Stimulated activated CD8-positive, alpha-beta memory T cell treated with anti-CD3 and anti-CD28 coated beads, Interleukin-12 subunit alpha, Interleukin-12 subunit beta, amount 100 ng/mL, for 24 hours (primary cell): ENCODE data around the gene SLC4A3.
"Not testable (repeated sequence)": the region's sequence is repeated elsewhere in the genome, so short reads cannot be mapped to it uniquely, and the experiment has no call there.

Experiments used
- DNase-seq: peaks from one replicate; pipeline ENCODE4 v3.0.0-alpha.2; 2020; ENCODE audit errors: extremely low read depth

Gene SLC4A3

GRCh38 chr2:219645631-219646527, 18.4 kb downstream of the SLC4A3 start:
- DNase-seq = no peak

DNA sequence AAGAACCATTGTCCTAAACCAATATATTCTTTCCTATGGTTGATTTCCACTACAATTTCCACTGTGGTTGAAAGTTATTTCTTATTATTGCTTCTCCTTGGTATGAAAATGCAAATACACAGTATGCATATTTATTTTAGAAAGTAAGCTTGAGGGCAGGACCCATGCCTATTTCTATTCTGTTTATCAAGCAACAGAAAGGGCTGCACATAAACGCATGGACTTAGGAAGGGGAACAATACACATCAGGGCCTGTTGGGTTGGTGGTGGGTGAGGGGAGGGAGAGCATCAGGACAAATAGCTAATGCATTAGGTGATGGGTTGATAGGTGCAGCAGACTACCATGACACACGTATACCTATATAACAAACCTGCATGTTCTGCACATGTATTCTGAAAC, 20.7 kb downstream of the SLC4A3 start:
- no peak for DNase-seq

GRCh38 chr2:219648963-219649362, 21.5 kb downstream of the SLC4A3 start:
- DNase-seq = no peak

DNA sequence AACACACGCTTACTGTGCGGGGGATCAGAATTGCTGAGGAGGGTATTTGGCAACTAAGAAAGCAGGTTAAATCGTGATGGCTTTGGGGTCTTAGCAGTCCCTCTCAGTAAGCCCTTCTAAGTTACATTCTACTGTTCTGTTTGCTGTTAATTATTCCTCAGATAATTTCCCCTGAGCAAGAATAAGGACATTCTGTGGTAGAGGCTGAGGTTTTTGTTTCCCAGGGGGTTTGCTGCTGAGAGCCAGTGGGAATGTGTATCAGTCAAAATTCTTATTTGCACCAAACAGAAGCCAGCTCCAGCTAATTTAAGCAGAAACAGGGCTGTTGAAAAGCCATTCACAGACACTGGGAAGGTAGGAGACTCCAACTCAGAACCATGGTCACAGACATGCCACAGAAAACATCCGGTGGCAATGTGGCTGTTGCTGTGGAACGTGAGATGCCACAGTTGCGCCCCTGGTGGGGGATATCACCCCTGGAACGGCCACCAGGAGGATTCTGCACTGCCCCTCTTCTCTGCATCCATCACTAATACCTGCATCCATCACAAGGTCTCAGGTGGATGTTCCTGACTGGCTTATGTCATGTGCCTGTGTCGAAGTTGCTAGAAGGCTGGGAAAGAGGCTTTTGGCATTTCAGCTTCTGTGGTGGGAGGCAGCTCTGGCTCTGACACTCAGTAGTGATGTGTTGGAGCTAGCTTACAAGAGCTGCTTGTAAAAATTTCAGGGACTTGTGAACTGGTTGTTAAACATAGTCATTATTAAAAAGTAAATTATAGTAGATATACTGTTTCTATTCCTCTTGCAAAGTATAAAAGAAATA, 23.2 kb downstream of the SLC4A3 start:
- DNase-seq = no peak

- DNase-seq = not testable (repeated sequence)
Measured at GRCh38 chr2:219651656-219652055, 24.2 kb downstream of the SLC4A3 start.

DNA sequence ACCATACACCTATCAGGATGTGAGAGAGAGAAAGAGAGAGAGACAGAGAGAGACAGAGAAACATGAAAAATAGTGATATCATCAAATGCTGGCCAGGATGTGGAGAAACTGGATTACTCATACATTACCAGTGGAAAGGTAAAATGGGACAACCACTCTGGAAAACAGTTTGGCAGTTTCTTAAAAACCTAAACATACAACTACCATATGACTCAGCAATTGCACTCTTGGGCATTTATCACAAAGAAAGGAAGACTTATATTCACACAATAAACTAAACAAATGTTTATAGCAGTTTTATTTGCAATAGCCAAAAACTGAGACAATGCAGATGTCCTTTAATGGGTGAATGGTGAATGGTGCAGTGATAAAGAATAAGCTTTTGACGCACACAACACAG, 29.1 kb downstream of the SLC4A3 start:
- DNase-seq = no peak

- no peak for DNase-seq
Measured at GRCh38 chr2:219658196-219658846, 30.9 kb downstream of the SLC4A3 start.

DNA sequence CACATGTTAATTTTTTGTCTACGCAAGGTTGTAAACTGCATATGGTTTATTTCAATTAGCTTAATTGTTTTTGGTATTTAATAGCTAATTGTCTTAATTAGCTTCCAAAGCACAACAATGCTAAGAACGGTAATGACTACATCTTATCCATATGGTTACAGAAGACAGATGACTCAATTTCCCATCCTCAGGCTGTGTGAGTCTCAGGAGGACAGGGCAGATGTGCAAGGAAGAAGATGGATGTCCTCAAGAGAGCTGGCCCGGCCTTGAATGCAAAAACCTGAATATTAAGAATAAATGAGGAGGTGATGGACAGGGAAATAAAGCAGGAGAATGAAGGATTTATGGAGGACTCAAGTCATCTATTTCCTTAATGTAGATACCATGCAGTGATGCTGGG, 31.4 kb downstream of the SLC4A3 start:
- no peak for DNase-seq

DNA sequence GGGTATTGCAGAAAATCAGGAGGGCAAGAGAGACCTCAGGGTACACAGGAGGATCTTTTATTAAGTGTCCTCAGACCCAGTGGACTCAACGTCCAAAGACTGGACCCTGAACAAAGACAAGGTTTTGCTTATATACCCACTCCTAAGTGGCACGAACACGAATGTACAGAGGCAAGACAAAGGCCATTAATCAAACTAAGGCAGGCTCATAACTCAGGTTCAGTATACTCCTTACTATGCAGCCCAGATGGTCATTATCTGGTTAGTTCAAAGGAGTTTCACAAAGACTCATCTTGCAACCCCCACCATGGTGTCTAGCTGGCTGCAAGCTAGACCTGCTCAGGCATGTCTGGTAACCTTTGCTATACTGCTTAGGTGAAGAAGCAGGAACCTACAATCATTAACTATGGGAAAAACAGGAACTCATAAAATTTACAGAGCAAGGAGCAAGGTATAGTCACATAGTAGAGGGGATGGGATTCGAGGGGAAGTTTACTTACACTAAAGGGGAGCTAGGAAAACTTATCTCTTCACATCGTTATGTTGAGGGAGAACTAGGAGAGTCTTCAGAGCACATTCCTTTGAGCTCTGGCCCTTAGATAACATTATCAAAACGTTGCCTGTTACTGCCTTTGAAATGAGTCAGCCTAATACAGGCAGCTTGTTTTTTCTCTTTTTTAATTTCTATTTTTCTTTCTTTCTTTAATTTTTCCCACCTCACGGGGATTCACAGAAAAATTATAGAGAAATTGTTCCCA, 33.9 kb downstream of the SLC4A3 start:
- no peak for DNase-seq

DNA sequence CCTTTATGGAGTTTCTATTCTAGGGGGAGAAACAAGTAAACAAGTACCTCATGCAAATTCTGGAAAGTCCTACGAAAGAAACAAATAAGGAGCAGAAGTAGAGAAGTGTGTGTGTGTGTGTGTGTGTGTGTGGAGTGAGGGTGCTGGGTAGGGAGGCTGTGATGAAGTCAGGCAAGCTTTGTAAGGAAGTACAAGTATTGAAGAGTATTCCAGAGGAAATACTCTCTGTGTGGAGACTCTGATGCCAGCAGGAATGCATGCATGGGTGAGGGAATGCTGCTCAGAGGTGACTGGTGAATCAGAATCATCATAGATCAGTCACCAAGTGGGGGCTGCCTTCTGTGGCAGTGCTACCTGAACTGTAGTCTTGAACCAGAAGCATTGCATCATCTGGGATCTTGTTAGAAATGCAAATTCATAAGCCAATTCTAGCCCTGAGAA, 34.5 kb downstream of the SLC4A3 start:
- no peak for DNase-seq

GRCh38 chr2:219662566-219662965, 35.1 kb downstream of the SLC4A3 start:
- no peak for DNase-seq

DNA sequence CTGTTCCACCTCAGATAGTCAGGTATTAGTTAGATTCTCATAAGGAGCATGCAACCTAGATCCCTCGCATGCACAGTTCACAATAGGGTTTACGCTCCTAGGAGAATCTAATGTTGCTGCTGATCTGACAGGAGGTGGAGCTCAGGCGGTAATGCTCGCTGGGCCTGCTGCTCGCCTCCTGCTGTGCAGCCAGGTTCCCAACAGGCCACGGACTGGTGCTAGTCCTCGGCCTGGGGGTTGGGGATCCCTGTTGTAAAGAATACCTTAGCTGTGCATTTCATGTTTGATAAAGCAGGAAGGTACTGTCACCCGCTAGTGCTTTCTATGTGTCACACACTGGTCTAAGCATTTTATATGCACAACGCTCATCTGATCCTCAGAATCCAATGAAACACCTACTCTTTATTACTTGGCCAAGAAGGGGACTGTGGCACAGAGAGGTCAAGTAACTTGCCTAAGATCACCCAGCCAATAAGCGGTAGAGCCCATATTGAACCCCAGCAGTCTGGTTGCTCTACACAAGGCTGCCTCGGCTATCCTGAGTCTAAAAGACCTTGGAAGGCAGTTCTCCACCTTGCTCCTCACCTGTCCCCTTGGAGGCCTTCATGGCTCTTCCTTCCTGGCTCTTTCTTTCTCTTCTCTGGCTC, 35.8 kb downstream of the SLC4A3 start:
- no peak for DNase-seq

DNA sequence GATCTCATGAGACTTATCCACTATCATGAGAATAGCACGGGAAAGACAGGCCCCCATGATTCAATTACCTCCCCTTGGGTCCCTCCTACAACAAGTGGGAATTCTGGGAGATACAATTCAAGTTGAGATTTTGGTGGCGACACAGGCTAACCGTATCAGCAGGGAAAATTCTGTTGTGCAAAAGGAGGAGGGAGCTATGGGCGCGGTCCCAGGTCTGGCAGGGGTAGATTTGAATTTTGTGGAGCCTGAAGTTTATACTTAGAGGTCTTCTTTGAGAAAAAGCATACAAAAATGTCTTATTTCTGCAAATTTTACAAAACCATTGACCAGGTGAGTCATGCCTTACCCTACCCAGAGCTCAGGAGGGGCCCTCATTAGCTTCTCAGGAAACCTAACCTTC, 36.6 kb downstream of the SLC4A3 start:
- no peak for DNase-seq

- no peak for DNase-seq
Measured at GRCh38 chr2:219664944-219665343, 37.5 kb downstream of the SLC4A3 start.

GRCh38 chr2:219665926-219666325, 38.5 kb downstream of the SLC4A3 start:
- DNase-seq = no peak

DNA sequence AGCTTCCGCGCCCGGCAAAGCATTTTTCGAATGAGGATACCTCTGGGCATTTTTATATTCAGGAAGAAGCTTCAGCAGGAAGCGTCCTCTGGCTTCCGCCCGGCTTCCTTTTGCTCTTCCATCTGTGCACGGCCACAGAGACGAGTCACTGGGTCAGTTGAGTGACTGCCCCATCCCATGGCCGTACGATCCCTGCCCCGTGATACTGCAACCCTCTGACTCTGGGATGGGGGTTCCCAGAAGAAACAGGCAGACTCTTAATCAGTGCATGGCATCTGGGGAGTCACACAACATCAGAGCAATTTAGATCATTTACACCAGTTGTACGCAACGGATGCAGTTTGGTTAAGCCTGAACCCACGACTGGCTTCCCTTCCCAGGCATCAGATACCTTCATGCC, 40.9 kb downstream of the SLC4A3 start:
- no peak for DNase-seq

GRCh38 chr2:219670386-219670785, 43.0 kb downstream of the SLC4A3 start:
- no peak for DNase-seq

DNA sequence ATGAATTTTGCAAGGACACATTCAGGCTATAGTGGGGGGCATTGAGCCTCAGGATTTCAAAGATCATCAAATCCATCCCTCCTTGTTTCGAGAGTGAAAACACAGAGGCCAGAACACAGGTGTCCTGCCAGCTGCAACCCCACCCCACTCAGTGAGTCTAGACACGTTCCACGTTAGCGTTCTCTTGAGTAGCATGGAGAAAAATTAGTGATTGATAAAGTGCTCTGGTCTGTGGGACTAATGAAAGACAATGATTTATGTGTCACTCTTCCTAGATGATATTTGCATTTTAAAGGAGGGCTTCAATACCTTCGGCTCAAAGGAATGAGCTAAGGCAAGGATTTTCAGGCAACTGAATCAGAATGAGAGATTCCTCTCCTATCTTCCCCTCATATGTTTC, 43.8 kb downstream of the SLC4A3 start:
- DNase-seq = no peak

- no peak for DNase-seq
Measured at GRCh38 chr2:219672406-219672805, 45.0 kb downstream of the SLC4A3 start.

- no peak for DNase-seq
Measured at GRCh38 chr2:219675221-219675620, 47.8 kb downstream of the SLC4A3 start.

- DNase-seq = no peak
Measured at GRCh38 chr2:219676586-219676985, 49.2 kb downstream of the SLC4A3 start.
